HG03103 (cell line): Measurements from ENCODE around the gene MDP1.

Experiments
- ATAC-seq: cut with Tn5 transposase; IDR thresholded peaks from one replicate; pipeline ENCODE4 v1.9.1; 2021; ENCODE audit warnings: low read depth; ENCODE audit not compliant: unreplicated experiment

MDP1 gene

GRCh38 chr14:24185026-24185425 lies 30.8 kb downstream of the MDP1 start:
- no peak for ATAC-seq

GRCh38 chr14:24184104-24184970 lies 31.5 kb downstream of the MDP1 start:
- ATAC-seq, result no peak

DNA sequence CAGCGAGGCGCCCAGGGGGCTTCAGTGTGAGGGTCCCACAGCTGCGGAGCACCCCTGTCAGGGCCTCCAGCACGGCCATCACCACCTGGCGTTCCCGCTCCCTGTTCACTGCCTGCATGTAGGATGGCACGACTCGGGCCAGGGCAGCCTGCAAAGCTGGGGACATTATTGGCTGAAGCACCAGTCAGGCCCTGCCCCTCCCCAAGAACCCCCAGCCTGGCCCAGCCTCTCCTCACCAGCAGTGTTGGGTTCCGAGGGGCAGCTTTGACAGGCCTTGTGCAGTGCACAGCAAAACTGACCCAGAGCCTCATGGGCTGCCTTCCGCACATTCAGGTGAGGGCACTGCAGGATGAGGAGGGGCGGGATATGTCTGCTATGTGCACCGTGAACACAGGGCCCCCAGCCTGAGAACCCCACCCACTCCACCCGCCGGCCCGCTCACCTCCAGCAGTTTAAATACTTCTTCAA lies 32.8 kb downstream of the MDP1 start:
- ATAC-seq, result no peak

- no peak for ATAC-seq
These were observed 33.6 kb downstream of the MDP1 start for GRCh38 chr14:24182110-24182882.

GRCh38 chr14:24181371-24182077 lies 34.3 kb downstream of the MDP1 start:
- no peak for ATAC-seq

DNA sequence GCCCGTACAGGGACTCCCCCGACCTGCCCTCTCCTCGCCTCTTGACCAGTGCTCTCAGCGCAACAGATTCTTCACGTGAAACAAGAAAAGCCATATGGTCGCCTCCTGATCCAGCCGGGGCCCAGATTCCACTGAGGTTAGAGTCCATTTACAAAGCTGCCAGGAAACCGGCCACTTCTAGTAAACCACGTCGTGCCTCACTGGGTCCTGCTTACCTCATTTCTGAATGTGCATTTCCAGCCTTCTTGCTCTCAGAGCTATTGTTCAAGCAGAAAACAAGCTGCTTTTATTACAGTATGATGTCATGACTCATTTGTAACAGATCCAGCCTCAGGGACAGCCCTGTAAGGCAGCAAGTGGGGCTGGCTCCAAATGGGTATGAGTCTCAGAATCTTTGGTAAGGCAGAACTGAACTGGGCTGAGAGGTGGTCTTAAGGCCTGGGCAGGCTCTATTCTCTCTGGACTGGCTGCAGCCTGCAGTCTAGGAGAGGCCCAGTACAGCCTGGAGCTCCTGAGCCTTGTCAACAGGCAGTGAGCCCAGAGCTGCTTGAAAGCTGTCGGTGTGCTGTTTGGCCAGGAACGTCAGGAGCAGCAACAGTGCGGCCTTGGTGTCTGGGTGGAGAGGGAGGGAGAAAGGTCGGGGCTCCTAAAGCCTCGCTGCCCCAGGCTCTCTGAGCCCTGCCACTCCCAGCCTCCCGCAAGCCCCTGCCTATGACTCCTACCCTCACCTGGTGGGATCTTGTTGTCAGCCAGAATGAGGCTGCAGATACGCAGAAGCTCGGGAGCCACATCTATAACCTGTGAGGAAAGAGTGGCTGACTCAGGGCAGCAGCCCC lies 35.7 kb downstream of the MDP1 start:
- ATAC-seq, result no peak

DNA sequence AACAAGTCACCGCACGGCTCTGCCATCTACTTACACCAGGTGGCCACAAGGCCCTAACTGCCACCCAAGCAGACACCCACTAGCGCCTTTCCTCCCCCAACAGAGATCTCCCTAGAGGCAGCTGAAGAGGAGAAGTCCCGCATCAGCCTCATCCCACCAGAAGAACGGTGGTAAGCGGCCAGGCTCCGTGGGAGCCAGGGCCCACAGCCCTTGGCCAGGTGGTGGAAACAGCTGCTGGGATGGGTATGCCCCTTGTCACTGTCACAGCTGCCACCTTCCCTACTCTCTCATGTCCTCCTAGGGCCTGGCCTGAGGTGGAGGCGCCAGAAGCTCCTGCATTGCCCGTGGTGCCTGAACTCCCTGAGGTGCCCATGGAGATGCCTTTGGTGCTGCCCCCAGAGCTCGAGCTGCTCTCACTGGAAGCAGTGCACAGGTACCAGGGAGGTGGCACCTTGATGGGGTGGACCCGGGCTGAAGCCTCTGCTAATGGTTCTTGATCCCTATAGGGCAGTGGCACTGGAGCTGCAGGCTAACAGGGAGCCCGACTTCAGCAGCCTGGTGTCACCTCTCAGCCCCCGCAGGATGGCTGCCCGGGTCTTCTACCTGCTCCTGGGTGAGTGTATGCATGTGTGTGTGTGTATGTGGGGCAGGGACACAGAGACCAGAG lies 36.4 kb downstream of the MDP1 start:
- no peak for ATAC-seq

DNA sequence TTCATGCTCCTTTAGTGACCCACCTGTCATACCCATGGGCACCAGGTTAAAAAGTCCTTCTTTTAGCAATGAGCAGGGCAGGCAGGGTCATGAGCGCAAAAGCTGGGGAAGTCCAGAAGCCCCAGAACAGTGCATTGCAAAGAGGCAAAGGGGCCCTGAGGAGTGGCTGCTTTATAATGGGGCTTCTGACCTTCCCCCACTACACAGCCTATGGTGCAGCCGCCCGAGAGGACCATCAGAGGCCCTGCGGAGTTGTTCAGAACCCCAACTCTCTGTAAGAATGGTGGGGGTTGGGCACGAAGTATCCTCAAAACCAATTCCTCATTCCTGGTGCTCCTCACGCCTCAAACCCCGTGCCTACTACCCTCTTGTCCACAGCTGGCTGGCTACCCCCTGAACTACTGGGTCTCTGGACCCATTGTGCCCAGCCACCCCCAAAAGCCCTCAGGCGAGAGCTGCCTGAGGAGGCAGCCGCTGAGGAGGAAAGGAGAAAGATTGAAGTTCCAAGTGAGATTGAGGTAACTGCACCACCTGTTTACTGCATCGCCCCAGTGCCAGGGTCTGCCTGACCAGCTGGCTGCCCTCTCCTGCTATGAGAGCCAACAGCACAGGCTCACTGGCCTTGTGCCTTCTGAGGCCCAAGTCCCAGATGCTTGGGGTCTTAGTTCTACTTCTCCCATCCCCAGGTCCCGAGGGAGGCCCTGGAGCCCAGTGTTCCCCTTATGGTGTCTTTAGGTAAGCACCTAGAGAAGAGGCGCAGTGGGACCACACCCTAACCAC lies 37.3 kb downstream of the MDP1 start:
- ATAC-seq, result no peak

GRCh38 chr14:24177891-24178290 lies 38.0 kb downstream of the MDP1 start:
- ATAC-seq, result no peak

DNA sequence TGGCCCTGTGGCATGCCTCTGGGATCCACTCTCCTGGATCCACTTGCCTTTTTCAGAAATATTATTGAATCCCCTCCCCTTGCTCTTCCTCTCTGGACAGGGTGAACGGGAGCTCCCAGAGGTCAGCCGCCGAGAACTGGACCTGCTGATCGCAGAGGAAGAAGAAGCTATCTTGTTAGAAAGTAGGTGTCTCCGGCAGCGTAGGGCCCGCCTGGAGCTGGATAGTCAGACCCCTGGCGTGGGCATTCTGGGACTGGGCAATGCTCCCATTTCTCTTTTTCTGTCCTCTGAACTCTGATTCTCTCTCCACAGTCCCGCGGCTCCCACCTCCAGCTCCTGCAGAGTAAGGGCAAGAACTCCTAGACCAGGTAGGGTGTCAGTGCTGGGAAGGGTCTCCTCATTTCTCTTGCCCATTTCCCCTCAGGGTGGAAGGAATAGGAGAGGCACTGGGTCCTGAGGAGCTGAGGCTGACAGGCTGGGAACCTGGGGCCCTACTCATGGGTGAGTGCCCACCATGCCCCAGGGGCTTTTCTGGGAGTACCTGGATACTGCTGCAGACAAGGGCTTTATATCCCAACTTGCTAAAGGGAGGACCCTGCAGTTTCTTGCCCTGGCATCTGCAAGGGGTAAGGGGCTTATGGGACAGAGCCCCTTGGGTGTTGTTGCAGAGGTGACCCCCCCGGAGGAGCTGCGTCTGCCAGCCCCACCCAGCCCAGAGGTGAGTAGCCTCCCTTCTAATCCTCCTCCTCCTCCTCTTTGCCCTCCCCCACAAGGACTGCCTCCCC lies 38.6 kb downstream of the MDP1 start:
- no peak for ATAC-seq

DNA sequence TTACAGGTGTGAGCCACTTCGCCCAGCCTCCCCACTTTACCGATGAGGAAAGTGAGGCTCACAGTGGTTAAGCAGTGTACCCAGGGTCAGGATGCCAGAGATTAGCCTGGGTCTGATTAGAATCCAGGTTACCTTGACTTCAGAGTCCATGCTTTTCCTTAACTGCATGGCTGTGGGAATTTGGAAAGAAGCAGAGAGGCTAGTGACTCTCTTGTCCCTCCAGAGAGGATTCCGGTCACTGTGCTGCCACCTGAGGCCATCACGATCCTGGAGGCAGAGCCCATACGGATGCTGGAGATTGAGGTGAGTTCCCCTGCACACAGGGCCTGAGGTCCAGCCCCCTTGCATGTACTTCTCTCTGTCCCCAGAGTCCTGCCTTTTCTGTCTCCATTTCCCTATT lies 39.3 kb downstream of the MDP1 start:
- ATAC-seq, result no peak

GRCh38 chr14:24172871-24173281 lies 43.0 kb downstream of the MDP1 start:
- no peak for ATAC-seq

DNA sequence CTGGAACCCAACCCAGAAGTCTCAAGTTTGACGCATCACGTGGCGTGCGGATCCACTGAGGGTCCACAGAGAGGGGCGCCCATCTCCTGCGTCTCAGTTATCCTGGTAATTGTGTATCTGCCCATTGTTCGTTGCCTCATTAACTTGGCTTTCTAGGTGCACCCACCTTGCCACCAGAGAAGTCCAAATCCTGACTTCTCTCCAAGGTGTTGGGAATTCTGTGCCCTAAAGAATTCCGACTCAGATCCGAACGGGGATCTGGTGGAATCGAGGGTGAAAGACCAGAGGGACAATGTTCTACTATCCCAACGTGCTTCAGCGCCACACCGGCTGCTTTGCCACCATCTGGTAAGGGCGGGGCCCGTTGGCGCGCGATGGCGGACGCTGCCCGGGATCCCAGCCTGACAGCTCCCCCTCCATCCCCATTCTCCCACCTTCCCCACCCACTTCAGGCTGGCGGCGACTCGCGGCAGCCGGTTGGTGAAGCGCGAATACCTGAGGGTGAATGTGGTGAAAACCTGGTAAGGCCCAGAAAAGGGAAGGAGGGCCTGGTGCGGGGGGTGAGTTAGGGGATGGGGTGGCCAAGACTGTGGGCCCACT lies 43.5 kb downstream of the MDP1 start:
- ATAC-seq, result no peak

- peak; percentile 72 for ATAC-seq
These were observed 44.2 kb downstream of the MDP1 start, which contains the start of gene REC8 for GRCh38 chr14:24171422-24172260. Gene REC8, plus strand, starts transcription at chr14:24172080. Its CDS starts 473 bp downstream, at chr14:24172553.

DNA sequence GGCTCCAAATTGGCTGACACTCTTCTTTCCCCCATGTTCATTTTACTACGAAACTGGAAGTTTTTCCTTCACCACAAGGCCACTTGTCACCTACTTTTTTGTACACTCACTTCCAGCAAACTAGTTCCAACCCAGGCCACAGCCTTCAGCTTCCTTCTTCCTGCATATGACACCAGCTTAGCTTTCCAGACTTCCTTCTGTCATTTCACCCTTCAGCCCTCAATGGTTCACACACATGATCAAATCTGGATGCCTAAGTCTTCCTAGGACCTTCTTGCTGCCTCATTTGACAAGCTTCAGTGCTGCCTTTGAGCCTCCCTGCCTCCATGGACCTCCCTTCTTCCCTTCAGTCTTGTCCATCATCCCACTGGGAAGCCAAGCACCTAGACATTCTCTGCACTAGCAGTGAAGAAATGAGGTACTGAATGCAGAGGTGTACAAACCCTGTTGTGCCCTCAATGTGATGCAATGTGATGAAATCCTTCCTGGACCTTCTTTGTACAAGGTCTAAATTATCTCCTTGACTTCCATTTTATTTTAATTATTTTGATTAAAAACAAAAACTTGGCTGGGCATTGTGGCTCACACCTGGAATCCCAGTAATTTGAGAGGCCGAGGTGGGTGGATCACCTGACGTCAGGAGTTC lies 48.3 kb downstream of the MDP1 start:
- no peak for ATAC-seq

DNA sequence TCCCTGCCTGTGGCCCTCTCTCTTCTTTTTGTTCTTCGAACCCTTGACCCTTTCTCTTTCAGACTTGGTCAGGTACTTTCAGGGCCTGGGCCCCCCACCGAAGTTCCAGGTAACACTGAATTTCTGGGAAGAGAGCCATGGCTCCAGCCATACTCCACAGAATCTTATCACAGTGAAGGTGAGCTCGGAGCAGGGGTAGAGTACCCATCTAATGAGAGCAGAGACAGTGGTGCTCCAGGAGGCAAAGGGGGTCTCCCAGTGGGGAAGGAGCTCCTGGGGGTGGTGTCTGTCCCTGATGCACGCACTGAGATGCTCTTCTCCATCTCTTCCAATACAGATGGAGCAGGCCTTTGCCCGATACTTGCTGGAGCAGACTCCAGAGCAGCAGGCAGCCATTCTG lies 50.1 kb downstream of the MDP1 start:
- no peak for ATAC-seq
